ENCODE measurements around the gene DISP3.

DISP3 gene

DNA sequence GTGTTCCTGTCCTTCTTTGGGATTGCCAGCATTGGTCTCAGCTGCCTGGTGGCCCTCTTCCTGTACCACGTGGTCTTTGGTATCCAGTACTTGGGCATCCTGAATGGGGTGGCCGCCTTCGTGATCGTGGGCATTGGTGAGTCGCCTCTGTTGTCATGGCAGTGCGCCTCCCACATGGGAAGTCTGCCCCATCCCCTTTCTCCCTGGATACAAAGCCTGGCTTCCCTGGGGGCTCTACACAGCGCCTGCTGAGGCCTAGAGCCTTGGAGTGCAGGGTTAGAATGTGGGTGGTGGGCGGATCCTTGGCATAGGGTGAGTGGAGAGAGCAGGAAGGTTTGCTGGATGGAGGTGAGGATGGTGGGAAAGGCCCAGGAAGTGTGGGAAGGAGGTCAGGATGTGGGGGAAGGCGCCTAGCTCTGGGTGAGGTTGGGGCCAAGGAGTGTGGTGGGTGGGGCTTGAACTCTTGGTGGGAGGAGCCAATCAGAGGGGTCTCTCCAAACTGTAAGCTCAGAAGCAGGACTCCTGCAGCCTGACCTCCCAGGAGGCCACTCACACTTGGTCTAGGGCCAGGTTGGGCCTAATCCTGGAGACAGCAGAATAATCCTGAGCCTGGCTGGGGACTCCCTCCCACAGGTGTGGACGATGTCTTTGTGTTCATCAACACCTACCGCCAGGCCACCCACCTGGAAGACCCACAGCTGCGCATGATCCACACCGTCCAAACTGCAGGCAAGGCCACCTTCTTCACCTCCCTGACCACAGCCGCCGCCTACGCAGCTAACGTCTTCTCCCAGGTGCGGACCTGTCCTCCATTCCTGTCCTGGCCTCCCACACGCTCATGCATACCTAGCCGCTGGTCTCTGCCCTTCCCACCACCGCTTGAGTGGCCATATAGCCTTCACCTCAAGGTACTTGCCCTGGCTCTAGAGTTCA lies 36.7 kb downstream of the DISP3 start:
- no peak for DNase-seq (ENCODE audit: low read depth in 2 of 2)

DNA sequence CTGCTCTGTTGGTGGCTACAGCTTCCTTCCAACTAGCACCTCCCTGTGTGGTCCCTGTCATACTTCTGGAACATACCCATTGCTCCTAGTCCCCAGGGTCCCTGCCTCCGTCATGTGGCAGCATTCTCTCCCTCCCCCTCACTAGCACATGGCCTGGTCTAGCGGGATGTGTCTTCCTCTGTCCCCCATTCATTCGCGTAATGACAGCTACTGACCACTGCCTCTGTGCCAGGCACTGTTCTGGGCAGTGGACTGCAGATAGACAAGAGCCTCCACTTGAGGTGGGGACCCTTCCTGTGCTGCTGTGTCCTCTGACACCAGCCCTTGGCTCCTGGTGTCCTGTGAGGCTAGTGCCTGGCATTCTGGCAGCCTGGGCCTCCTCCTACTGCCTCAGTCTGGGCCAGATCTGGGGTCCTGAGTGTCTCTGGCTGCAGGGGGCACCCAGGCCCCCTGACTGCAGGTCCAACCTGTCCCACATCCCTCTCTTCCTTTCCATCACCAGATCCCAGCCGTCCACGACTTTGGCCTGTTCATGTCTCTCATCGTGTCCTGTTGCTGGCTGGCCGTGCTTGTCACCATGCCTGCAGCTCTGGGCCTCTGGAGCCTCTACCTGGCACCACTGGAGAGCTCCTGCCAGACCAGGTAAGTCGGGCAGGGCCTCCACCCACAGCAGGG lies 38.1 kb downstream of the DISP3 start:
- DNase-seq (ENCODE audit: low read depth in 2 of 2): no peak

DNA sequence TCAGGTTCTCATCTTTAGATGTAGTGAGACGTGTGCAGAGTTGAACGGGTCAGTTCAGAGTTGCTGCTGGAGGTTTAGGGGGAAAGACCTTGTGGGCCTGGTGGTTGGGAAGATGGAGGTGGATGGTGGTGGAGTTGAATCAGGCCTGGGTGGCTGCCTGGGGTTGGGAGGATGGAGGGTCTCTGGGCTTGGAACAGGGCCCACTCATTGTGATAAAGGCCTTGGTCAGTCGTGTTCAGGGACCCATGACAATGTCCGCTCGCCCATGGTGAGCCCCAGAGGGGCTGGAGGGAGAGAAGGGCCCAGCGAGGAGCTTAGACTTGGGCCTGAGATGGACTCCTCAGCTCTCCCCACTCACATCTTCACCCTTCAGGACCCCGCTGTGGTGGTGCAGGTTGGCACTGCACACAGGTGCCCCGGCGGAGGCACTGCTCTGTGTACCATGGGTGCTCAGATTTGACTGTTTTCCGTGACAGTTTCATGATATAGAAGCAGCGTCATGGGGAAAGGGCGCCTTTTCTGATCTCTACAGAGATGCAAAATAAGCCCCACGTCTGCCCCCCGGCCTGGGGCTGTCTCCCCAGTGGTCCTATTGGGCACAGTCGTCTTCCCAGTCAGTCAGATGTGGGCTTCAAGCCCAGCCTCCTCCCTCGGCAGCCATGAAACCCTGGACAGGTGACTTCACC lies 39.2 kb downstream of the DISP3 start:
- DNase-seq (ENCODE audit: low read depth in 2 of 2): no peak

DNA sequence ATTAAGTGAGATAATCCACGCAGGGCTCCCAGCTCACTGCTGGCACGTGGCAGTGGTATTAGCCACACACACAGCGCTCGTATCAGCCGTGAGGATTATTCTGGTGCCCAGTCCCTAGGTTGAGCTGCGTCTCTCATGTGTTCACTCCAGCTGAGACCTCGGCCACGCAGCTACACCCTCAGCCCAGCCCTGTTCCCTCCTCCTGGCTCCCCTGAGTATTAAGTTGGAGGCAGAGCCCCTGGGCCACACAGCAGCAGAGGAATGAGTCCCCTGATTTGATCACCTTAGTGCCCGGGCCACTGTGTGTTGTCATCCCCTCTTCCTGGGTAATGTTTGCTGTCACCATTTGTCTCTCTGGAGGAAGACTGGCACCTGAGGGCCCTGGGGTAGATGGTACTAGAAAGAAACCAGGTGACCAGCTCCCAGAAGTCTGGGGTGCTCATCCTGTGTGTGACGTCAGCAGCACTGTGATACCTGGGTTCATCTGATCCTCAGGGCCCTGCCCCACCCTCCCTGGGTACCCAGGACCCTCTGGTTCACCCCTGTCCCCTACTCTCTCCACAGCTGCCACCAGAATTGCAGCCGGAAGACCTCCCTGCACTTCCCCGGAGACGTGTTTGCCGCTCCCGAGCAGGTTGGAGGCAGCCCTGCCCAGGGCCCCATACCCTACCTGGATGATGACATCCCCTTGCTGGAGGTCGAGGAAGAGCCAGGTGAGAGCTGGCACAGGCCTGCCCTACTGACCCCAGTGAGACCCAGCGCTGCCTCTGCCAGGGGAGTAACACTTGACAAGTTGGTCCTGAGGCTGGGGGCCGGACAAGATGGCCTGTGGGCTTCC lies 40.1 kb downstream of the DISP3 start:
- no peak for DNase-seq (ENCODE audit: low read depth in 2 of 2)

DNA sequence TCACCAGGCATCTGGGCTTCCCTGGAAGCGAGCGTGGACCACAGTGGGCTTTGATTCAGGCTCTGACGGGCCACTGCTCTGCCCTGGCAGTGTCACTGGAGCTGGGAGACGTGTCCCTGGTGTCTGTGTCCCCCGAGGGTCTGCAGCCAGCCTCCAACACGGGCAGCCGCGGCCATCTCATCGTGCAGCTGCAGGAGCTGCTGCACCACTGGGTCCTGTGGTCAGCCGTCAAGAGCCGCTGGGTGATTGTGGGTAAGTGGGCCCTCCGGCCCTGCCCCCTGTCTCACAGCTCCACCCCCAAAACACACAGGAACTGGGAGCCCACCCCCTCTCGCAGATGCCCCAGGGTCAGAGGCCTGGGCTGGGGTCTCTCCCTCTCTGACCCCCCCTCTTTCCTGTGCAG lies 40.7 kb downstream of the DISP3 start:
- DNase-seq (ENCODE audit: low read depth in 2 of 2): no peak

DNA sequence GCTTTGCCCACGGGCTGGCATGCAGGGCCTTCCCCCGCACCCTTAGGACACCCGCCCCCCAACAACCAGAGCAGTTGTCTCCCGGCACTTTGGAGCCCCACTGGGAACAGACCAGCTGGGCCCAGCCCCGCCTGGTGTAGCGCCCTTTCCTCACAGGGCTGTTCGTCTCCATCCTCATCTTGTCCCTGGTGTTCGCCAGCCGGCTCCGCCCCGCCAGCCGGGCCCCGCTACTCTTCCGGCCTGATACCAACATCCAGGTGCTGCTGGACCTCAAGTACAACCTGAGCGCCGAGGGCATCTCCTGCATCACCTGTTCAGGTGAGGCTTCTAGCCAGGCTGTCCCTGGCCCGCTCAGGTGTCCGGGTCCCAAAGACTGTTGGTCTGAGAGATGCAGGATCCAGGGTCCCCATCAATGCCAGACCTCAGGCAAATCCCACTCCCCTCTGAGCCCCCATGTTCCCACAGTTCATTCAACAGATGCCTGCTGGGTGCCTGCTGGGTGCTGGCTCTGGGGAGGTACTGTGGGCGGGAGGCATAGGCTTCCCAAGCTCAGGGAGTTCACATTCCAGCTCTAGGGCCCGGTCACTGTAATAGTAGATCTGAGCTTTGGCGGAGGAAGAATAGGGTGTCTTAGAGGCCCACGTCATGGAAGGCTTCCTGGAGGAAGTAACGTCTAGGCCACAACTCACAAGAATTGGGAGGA lies 41.7 kb downstream of the DISP3 start:
- DNase-seq (ENCODE audit: low read depth in 2 of 2): no peak

DNA sequence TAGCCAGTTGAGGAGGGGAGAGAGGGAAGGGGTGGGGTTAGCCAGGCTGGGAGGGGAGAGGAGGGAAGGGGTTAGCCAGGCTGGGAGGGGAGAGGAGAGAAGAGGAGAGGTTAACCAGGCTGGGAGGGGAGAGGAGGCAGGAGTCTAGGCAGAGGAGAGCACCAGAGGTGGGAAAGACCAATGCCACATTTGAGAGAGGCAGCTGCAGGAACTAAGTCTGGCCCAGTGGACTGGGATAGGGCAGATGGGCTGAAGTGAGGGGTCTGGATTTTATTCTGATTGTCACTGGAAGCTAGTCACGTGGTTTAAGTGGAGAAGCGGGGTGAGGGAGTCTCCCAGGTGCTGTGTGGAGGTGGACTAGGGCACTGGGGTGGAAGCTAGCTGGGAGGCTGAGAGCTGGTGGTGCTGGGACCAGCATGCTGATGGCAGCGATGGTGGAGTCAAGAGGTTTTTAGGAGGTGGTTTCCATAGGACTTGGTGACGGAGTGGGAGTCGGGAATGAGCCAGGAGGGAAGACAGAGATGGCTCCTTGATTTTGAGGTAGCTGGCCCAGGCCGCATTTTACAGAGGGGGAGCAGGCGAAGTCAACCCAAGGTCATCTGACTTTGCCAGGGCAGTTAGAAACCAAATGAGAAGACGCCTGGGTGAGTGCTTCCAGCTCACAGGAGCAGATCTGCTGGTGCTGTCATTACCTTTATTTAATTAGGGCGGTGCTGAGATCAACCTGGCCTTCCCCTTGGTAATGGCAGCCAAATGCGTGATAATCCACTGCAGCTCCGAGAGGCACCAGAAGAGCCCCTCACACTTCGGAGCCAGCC lies 42.8 kb downstream of the DISP3 start:
- DNase-seq (ENCODE audit: low read depth in 2 of 2): no peak

DNA sequence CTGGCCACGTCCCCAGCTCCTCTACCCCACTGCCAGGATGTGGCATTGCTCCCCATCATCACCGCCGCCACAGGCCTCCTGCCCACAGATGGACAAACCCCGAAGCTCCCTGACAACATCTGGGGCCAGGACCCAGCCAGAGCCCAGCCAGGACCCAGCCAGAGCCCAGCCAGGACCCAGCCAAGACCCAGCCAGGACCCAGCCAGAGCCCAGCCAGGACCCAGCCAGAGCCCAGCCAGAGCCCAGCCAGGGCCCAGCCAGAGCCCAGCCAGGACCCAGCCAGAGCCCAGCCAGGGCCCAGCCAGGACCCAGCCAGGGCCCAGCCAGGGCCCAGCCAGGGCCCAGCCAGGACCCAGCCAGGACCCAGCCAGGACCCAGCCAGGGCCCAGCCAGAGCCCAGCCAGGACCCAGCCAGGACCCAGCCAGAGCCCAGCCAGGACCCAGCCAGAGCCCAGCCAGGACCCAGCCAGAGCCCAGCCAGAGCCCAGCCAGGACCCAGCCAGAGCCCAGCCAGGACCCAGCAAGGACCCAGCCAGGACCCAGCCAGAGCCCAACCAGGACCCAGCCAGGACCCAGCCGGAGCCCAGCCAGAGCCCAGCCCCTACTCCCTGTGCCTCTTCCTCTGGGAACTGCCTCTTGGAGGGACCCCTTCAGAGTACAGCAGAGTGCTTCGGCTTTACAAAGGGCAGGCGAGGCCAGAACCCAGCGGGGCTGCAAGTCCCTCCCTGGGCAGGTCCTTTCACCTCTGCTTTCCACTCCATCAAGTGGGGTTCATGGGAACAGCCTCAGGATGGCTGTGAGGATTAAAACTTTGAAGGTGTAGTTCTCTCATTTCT lies 43.7 kb downstream of the DISP3 start:
- no peak for DNase-seq (ENCODE audit: low read depth in 2 of 2)

DNA sequence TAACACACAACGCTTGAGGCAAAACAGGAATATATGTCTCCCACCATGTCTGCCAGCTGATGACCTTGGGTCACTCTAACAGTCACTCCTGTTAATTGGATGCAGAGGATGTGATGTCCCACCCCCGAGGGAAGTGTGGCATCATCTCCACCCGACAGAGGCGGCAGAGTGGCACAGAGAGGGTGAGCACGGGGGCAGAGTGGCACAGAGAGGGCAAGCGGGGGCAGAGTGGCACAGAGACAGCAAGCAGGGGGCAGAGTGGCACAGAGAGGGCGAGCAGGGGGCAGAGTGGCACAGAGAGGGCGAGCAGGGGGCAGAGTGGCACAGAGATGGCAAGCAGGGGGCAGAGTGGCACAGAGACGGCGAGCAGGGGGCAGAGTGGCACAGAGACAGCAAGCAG lies 44.3 kb downstream of the DISP3 start:
- no peak for DNase-seq (ENCODE audit: low read depth in 2 of 2)

DNA sequence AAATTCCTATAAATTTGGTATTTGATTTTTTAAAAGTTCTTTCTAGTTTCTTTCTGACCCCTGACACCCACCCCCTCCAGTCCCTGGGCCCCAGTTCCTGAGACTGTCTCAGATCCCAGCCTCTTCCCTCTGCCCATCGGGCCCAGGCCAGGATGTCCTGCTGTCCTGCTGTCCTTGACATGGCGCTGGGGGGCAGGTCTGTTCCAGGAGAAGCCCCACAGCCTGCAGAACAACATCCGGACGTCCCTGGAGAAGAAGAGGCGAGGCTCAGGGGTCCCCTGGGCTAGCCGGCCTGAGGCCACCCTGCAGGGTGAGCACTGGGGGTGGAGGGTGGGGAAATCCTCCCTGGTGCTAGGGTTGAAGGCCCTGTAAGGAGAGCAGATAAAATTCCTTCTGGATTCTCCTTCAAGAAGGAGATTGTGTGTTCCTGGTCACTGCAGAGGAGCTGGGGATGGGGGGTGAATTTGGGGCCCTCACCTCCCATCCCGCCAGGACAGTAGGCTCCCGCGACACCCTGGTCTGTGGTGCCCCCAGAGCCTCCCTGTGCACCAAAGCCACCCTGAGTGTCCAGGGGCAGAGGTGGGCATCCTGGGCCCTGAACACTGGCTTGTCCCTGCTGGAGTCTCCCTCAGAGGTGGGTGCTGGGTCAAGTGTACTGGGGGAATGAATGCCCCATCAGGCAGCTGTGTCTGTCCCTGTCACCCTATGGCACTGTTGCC lies 45.0 kb downstream of the DISP3 start:
- DNase-seq (ENCODE audit: low read depth in 2 of 2): no peak

DNA sequence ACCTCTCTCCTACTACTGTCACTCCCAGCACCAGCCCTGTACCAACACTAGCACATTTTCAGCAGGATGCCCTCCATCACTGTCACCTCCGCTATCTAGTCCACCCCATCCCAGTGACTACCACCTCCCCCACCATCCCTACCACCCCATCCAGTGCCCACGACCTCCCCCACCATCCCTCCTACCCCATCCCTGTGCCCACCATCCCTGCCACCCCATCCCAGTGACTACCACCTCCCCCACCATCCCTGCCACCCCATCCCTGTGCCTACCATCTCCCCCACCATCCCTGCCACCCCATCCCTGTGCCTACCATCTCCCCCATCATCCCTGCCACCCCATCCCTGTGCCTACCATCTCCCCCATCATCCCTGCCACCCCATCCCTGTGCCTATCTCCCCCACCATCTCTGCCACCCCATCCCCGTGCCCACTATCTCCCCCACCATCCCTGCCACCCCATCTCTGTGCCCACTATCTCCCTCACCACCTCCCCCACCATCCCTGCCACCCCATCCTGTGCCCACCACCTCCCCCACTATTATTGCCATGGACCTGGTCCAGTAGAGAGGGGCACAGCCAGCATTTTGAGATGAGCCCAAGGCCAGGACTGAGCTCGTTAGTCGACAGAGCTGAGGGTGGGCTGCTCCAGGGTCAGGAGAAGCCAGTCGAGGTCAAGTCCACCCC lies 45.7 kb downstream of the DISP3 start:
- no peak for DNase-seq (ENCODE audit: low read depth in 2 of 2)

DNA sequence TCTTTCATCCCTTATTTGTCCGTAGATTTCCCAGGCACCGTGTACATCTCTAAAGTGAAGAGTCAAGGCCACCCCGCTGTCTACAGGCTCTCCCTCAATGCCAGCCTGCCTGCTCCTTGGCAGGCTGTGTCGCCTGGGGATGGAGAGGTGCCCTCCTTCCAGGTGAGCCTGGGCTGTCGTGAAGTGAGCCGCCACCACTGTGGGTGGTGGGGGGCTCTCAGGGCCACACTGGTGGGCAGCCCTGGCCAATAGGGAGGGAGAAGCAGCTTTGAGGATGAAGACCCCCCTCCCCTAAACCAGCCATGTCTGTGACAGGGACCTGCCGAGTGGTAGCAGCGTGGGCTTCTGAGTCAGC lies 46.2 kb downstream of the DISP3 start:
- no peak for DNase-seq (ENCODE audit: low read depth in 2 of 2)

DNA sequence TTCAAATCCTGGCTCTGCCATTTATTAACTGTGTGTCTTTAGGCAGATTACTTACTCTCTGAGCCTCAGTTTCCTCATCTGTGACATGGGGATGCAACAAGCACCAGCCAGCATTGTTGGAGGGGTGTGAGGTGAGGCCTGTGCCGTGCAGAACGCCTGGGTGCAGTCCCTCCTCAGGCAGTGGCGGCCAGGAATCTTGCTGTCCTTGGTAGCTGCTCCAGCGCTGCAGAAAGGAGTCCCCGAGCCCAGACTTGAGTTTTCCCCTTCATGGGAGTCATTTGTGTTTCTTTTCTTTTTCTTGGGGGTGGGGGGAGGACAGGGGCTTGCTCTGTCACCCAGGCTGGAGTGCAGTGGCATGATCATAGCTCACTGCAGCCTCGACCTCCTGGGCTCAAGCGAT lies 46.6 kb downstream of the DISP3 start:
- no peak for DNase-seq (ENCODE audit: low read depth in 2 of 2)

DNA sequence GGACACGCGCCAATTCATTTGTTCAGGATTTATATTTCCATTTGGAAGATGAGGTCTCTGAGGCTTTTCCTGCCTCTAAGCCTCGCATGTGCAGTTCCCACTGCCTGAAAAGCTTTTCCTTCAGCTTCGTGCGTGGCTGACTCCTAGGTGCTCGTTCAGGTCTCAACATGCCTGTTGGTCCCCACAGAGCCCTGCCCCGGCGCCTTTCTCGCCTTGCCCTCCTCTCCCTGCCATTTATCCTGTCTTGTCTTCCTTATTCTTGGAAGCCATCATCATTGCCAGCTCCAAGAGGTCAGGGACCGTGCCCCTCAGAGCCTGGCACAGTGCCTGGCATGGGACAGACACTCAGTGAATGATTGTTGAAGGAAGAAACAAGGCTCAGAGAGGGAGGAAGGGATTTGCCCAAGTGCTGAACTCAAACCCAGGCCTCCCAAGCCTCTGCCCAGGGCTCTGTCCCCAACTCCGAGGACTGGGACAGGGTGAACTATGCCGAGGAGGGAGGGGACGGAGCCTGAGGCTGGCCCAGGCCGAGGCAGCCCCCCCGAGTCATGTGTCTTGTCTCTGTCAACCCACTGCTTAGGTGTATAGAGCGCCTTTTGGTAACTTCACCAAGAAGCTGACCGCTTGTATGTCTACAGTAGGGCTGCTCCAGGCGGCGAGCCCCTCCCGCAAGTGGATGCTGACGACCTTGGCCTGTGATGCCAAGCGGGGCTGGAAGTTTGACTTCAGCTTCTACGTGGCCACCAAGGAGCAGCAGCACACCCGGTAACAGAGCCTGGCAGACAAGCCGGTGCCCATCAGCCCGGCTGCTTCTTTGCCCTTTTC lies 47.3 kb downstream of the DISP3 start:
- no peak for DNase-seq (ENCODE audit: low read depth in 2 of 2)

DNA sequence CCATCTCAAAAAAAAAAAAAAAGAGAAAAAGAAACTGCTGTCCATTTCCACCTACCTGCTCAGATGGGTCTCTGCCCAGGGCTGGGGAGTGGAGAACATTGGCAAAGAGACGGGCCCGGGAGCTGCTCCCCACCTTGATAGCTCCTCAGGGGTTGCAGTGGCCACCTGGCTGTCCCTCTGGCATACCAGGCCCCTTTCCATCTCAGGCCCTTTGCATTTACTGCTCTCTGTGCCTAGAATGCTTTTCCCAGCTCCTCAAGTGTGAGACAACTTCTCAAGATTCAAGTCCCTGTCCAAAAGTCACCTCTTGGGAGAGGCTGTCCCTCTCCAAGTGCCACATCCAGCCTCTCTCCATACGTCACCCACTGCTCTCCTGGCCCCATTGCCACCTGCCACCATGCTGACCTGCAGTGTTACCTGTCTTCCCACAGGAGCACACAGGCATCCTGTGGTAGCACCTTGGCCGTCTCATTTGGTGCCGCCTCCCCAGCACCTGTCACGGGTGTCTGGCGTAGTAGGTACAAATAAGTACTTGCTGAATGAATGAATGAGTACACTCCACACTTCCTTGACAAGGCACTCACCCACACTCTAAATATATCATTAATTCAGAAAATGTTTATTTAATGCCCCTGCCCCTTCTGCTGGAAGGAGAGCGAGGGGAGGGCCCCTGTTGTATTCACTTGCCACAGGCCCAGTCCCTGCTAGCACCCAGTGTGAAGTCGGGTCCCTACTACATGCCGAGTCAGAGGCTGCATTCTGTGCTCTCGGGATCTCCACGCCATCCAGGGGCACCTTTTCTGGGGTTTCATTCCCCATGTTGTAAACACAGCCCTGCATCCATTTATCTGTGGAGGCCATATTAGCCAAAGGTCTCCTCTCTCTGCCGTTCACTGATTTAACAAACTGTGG lies 48.8 kb downstream of the DISP3 start:
- no peak for DNase-seq (ENCODE audit: low read depth in 2 of 2)

DNA sequence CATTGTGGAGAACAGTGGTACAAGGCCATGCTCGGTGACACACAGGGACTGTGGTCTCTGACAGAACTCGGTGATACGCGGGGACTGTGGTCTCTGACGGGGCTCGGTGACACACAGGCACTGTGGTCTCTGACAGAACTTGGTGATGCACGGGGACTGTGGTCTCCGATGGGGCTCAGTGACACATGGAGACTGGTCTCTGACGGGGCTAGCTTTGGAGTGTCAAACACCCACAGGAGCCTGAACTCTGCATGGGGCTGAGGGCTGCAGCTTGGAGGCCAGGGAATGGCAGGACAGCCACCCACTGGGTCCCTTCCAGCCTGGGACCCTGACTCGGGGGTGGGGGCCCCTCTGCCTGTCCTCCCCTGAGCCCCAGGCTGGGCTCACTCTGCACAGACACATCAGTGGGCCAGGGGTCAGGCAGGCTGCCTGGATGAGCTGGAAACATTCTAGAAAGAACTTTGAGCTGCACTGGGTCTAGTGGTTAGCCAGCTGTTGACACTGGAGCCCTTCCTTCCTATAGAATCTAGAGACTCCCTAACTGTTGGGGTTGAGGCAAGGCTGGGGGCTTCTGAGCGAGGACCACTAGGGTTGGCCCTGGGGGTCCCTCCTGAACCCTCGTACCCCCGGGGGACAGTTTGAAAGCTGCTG lies 49.8 kb downstream of the DISP3 start:
- DNase-seq (ENCODE audit: low read depth in 2 of 2): no peak

Data from stimulated activated CD4-positive, alpha-beta T cell treated with anti-CD3 and anti-CD28 coated beads, Interleukin-4, amount 100 ng/mL, for 48 hours (primary cell).